ENCODE results near the gene GSTM4. TPM values are rescaled to one million over a fixed set of nuclear protein-coding genes. Genes with fewer than 3 reads are reported as not detected.

GSTM4 gene
- total RNA-seq, 1 experiment from 2014 or later, result 24.6 TPM

GRCh38 chr1:109641861-109642260 is 14.0 kb upstream of the GSTM4 start:
- no peaks in the 10 kb centered on the region for H3K4me1 ChIP-seq (ENCODE audit: insufficient read depth, low read length)
- H3K9me3 Mint-ChIP-seq, result peaks cover 5 to 9% of the 10 kb centered on the region in 2 experiments
- peaks cover 11 to 18% of the 10 kb centered on the region in 2 experiments for H3K4me1 Mint-ChIP-seq

More at GRCh38 chr1:109641861-109642260, 14.0 kb upstream of the GSTM4 start:
- no peak for TF ChIP-seq CTCF (conservative IDR thresholded peaks at IDR 0.05)
- H2BK5ac ChIP-seq (ENCODE audit: insufficient read length, low read length), result no peak overlapping the region
- H3K9me3 ChIP-seq (ENCODE audit: control insufficient read depth, low read depth, low read length), result no peaks in the 10 kb centered on the region
- no peaks in the 10 kb centered on the region for H3K79me2 ChIP-seq (ENCODE audit: insufficient read depth, low read length)
- H3K79me1 ChIP-seq (ENCODE audit: insufficient read depth, low read depth, low read length, poor library complexity, severe bottlenecking), result no peaks in the 10 kb centered on the region
- no peak overlapping the region for H2BK20ac ChIP-seq (ENCODE audit: low read depth, low read length, poor library complexity, severe bottlenecking)
- H3K18ac ChIP-seq (ENCODE audit: insufficient read length, low read depth, low read length), result no peak overlapping the region
- H2AFZ ChIP-seq (ENCODE audit: low read length), result no peak overlapping the region
- no peak overlapping the region for H3K27ac ChIP-seq (ENCODE audit: insufficient read length, low read depth, low read length)
- H3K4me2 ChIP-seq (ENCODE audit: insufficient read depth, insufficient read length, low read length), result no peak overlapping the region
- H3K36me3 Mint-ChIP-seq (ENCODE audit: insufficient read depth in 1 of 3, low read depth in 3 of 3), result no peaks in the 10 kb centered on the region; a peak in 1 of 7 replicates
- H2BK120ac ChIP-seq (ENCODE audit: low read depth, low read length, poor library complexity, severe bottlenecking), result no peak overlapping the region
- H3K4ac ChIP-seq (ENCODE audit: low read depth, low read length), result no peak overlapping the region
- no peaks in the 10 kb centered on the region for H4K20me1 ChIP-seq (ENCODE audit: control insufficient read depth, insufficient read depth, insufficient read length)
- H3K27me3 ChIP-seq (ENCODE audit: insufficient read depth, low read length), result no peaks in the 10 kb centered on the region
- no peak overlapping the region for H2BK12ac ChIP-seq (ENCODE audit: insufficient read length, low read depth, low read length)
- H4K91ac ChIP-seq (ENCODE audit: insufficient read length, low read depth, low read length), result no peak overlapping the region
- H3T11ph ChIP-seq (ENCODE audit: low read length), result no peak overlapping the region
- no peak overlapping the region for H3K9ac ChIP-seq (ENCODE audit: extremely low read depth, insufficient read length, low read length)
- no peak overlapping the region for H3K23ac ChIP-seq (ENCODE audit: insufficient read length, low read depth, low read length)
- no peak overlapping the region for H2BK15ac ChIP-seq (ENCODE audit: low read depth, low read length)
- H3K4me3 Mint-ChIP-seq, result no peak overlapping the region
- no peak for DNase-seq
- H3K27me3 Mint-ChIP-seq (ENCODE audit: low read depth), result peaks cover 15% of the 10 kb centered on the region
- no peaks in the 10 kb centered on the region for H3K23me2 ChIP-seq (ENCODE audit: insufficient read length, low read depth, low read length, poor library complexity, severe bottlenecking)
- H4K5ac ChIP-seq (ENCODE audit: insufficient read length, low read depth, low read length), result no peak overlapping the region
- no peak overlapping the region for H3K14ac ChIP-seq (ENCODE audit: insufficient read depth, low read length)
- no peak overlapping the region for H2AK5ac ChIP-seq (ENCODE audit: insufficient read length, low read length)
- no peak overlapping the region for H3K27ac Mint-ChIP-seq
- no peak overlapping the region for H4K8ac ChIP-seq (replicated peaks; ENCODE audit: insufficient read length, low read depth, low read length)
- no peak overlapping the region for H3K56ac ChIP-seq (ENCODE audit: insufficient read length, low read depth, low read length)
- no CpG with 5 or more reads among the region's 2 CpGs for WGBS (ENCODE audit: extremely low coverage, insufficient read length, low lambda C conversion rate)

All from H9 (cell line).